HG02588 (cell line): ENCODE results near the gene MAN1A1.

ENCODE experiments used
- ATAC-seq: cut with Tn5 transposase; IDR thresholded peaks from one replicate; pipeline ENCODE4 v1.9.1; 2021; ENCODE audit warnings: mild to moderate bottlenecking, moderate library complexity; ENCODE audit not compliant: unreplicated experiment

Gene MAN1A1

GRCh38 chr6:119273272-119274196 is 76.0 kb downstream of the MAN1A1 start:
- no peak for ATAC-seq

DNA sequence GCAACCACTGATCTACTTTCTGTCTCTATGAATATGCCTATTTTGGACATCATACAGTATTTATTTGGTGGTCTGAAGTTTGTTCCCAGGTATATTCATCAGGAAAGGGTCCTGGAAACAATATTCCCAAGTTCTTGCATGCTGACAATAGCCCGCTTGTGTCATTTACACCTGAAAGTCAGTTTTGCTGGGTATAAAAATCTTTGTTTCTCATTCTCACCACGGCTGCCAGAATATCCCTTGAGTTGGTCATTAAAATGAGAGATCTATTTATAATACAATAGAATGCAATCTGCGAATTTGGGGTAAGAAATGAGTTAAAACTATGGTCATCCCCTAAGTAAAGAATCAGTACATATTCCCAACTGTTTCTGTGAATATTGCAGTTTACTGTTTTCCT is 79.0 kb downstream of the MAN1A1 start:
- no peak for ATAC-seq

GRCh38 chr6:119269266-119270103 is 80.1 kb downstream of the MAN1A1 start:
- ATAC-seq, result no peak

- ATAC-seq, result no peak
These were observed 82.2 kb downstream of the MAN1A1 start for GRCh38 chr6:119267126-119267905.

DNA sequence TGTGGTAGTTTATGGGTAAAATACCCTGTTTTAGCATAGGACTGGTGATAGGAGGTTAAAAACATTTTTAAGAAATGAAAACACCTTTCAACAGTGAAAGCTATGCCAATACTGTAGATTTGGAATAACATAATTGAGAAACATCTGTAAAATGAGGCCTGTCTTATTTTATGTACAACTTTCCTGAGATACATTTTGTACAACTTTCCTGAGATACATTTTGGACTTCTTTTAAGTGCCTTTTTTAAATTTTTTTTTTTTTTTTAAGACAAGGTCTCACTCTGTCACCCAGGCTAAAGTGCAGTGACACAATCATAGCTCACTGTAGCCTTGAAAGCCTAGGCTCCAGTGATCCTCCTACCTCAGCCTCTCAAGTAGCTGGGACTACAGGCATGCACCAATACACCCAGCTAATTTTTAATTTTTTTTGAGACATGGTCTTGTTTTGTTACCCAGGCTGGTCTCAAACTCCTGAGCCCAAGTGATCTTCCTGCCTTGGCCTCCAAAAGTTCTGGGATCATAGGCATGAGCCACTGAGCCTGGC is 84.6 kb downstream of the MAN1A1 start:
- no peak for ATAC-seq

GRCh38 chr6:119262612-119263011 is 86.9 kb downstream of the MAN1A1 start:
- no peak for ATAC-seq

DNA sequence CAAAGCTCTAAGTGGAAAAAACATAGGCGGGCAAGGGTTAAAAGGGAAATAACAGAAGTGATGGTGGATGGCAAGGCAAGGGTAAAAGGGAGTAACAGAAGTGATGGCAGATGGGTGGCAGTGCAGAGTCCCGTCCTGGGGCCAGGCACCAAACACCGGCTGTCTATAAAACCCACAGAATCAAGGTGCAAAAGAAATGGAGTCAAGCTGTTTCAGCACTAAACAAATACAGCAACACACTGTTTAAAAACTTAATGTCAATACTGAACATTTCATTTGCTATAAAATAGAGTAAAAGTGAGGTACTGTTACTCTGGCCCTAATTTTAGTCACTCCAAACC is 87.6 kb downstream of the MAN1A1 start:
- no peak for ATAC-seq

DNA sequence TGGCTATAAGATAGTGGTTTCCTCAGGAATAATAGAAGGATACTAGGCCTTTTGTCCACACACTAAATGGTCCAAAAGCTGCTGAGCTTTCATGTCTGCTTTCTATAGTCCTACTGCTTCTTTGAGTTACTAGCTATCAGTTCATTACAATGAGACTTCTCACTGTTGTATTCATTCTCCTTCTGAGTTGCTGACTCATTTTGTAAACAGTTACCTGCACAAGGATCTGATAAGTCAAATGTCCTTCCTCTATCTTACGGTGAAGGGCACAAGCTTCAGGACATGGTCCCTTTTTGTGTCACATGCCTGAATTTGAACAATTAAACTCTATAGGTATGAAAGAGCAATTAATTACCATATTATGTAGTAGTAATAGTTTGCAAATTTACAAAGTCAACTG is 90.5 kb downstream of the MAN1A1 start:
- ATAC-seq, result no peak

DNA sequence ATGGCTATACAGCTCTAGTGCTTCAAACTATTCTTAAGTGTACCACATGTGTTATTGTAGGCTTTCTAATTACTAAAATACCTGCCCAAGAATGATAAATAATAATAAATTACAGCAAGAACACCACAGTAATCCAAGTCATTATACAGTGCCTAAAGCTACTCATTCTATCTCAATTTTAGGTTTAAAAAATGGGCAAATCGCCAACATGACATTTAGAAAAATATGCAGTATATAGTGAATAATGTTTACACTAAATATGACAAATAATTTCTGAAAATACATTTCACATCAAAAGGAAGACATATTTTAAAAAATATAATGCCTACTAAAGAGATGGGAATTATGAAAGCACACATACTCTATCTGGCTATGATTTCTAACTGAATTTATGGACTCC is 91.8 kb downstream of the MAN1A1 start:
- no peak for ATAC-seq

DNA sequence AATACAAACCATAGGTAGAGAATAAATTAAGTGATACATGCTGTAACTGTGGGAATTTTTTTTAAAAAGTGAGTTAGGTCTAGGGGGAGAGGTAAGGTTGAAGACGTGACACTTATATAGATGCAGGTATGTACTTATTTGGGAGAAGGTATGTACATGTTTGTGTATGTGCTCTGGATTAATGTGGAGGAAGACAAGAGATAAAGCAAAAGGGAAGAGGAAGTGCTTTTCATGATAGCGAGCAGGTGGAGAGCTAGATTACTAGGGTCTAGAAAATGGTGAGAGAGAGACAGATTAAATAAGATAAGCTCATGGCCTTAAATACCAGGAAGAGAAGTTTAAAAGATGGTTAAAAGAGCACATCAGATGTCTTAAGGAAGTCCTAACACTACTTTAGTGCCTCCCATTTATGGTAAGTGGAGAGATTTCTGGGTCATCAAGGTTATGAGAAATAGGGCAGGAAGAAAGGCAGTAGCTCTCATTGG is 92.5 kb downstream of the MAN1A1 start:
- no peak for ATAC-seq

DNA sequence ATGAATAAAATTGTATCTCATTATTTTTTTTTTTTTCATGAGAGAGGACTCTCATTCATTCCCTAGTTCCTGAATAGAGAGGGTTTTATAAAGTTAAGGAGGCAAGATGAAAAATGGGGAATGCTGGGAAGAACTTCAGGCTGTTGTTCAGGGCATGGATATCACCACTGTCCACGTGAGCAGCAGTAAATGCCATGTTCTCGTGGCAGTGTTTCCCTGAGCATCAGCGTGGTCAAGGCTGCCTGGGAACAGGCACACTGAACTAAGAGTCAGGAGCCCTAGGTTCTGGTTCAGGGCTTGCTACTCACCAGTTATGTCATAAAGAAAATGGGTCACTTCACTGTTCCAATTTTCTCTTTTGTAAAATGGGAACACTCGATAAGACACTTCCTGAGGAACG is 93.2 kb downstream of the MAN1A1 start:
- no peak for ATAC-seq

DNA sequence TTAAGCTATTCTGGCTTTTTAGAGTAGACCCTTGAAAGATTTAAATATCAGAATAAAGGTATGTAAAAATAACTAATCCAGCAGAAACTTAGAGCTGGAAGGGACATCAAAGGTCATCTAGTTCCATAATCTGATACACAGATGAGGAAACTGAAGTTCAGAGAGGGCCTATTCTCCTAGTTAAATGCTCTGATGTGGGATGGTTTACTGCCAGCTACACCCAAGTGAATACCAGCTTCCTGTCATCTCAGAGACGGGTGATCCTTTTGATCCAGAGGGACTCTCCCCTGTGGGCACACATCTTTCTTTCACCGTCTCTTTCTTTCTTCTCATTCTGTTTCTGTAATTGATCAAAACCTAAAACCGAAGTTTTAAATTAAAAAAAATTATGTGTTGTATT is 94.1 kb downstream of the MAN1A1 start:
- ATAC-seq, result no peak

GRCh38 chr6:119250036-119250435 is 99.5 kb downstream of the MAN1A1 start:
- ATAC-seq, result no peak

GRCh38 chr6:119249319-119249718 is 100.2 kb downstream of the MAN1A1 start:
- ATAC-seq, result no peak

DNA sequence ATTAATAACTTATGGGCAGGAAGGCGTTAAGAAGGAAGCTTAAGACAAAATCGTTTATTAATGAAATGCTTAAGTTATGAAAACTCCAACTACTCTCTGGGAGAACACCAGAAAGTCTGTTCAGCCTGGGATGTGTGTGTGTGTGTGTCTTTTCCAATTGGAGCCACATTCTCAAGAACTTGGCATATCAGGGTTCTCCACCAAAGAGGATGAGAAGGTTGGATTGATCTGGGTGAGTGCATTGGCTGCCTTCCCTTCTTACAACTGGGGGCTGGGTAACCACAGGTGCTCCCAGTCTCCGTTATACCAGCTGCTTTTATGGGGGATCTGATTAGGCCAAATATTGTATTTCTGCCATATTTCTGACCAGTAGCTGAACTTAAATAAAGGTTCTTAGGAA is 102.1 kb downstream of the MAN1A1 start:
- no peak for ATAC-seq

GRCh38 chr6:119243657-119244056 is 105.9 kb downstream of the MAN1A1 start:
- no peak for ATAC-seq

DNA sequence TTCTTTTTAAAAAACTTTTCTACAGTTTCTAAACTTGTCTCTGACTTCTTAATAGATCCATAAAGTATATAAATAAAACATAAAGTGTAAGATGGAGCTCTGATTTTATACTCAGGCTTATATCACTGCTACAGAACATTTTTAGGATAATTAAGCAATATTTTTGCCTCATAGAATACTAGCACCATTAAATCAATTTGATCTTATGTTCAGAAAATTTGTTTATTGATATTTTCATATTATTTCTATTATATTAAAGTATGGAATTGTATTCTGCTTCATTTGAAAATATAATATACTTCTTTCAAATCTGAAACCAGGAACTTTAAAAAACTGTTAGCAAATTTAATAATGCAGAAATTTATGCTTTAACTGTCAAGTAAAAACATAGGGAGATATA is 106.5 kb downstream of the MAN1A1 start:
- ATAC-seq, result no peak

DNA sequence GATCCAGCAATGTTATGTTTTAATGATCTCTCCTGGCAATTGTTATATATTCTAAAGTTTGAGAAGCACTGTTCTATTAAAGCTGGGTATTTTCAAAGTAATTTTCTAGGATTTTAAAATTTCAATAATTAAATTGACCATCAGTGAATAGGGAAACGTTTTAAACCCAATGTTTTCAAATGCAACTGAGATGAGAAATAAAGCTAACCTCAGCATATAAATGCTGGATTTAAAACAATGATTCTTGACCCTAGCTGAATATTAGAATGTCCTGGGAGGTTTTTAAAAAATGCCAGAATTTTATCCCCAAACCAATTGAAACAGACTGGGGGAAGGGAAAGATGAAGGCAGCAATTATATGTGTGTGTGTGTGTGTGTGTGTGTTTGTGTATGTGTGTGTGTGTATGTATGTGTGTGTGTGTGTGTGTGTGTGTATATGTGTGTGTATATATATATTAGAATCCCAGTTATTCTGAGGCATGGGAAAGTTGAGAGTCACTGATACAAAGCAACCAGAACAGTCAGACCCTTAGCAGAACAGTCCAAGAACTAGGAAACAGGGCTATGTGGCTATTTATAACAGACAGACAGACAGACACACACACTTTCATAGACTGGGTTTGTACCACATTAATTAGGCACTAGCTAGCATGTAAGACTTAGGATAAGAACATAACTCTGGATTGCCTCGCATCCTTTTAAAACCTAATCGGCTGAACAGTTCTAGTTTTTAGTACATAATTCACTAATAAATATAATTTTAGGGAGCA is 107.8 kb downstream of the MAN1A1 start:
- no peak for ATAC-seq

DNA sequence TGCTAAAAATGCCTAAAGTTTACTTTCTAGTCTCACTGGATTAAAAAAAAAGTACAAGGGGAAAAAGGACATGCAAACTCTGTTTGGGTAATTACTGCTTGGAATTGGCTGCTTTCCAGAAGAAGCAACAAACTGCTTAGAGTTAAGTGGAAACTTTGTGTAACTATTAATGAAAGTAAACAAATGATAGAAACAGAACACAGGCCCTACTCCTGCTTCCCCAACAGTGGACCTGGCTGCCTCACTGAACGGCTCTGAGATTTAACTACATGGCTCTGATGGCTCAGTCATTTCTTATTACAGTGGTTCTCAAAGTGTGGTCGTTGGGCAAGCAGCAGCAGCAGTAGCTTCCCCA is 108.5 kb downstream of the MAN1A1 start:
- ATAC-seq, result peak; percentile 61
